ENCODE results near the gene ZFAND3. TPM values are rescaled to one million over a fixed set of nuclear protein-coding genes. Genes with fewer than 3 reads are reported as not detected.

Gene ZFAND3
- polyA plus RNA-seq, 1 of the 3 experiments (the other 2 are of a cell fraction) = 16.7 TPM

DNA sequence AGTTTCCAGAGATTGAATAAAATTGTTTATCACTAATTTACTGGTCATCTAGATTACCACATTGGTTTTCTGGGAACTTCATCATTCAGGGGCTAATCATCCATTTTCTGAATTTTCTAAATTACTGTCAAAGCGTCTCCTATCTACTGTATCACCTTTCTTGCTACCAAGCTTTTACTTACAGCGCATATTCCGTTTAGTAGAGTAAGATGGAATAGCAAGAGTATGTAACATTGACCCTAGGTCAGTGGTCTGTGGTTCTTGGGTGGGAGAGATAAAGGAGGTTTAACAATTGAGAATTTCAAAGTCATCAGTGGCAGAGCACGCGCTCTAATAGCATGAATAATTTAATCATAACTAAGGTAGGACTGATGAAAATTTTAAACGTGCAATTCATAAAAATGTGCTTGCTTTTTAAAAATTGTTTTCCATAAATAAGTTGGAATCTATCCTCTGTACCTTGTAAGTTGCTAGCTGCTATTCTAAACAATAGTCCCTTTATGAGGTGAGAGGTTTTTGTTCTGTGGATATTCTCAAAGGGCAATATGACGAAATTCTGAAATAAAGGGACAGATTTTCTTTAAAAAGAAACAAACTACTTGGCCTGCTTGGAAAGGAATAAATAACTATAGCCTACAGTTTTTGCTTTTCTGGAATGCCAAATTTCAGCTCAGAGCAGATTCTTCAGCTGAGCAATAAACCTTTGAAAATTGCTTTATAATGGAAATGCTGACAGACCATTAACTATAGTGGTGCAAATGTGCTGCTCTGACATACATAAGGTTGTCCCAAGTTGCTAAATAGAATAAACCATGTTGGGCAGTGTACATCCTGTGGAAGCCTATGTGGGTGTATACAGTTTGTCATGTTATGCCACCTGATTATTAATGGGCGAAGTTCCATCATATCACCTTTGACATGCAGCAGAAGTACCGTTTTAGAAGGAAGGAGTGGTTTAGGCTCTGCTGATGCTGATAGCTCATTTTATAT, 84.1 kb downstream of the ZFAND3 start:
- WGBS (ENCODE audit: low lambda C conversion rate) = 93% methylated on average over 9 of the region's 9 CpGs
- POLR2A ChIA-PET = no interaction called here

DNA sequence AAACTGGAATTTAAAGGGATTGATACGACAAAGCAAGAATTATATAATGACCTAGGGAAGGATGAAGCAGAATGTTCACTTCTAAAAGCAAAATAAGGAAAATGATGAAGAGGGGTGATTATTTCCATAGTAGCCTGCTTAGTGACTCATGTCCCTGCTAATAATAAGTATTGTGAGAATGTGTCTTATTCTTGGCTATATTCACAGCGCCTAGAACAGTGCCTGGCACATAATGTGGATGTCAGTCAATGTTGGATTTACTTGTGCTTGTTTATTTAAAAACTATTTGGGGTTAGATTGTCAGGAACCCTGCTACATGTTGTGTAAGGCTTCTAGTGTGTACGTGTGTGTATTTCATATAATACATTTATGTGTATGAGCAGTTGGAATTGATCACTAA, 85.1 kb downstream of the ZFAND3 start:
- Histone ChIP-seq H3K4me1 (ENCODE audit: control insufficient read depth in 1 of 2, insufficient read depth in 2 of 2, low read depth in 1 of 2, low read length in 1 of 2) (peaks cover 2 to 7% of the 10 kb centered on the region in 2 experiments; a peak in 2 of 4 replicates), H3K36me3 (replicated peaks in 1 of 2; ENCODE audit: control insufficient read depth in 1 of 2, insufficient read depth in 2 of 2, low read length in 1 of 2) (no peaks in the 10 kb centered on the region), H2AFZ (ENCODE audit: low read depth) (no peak overlapping the region), H3K9ac (no peak overlapping the region), H3K4me2 (0 out of 2 replicates have a peak overlapping the region, but pooled peaks have one; percentile 4), H3F3A (replicated peaks; ENCODE audit: insufficient read depth) (peaks cover 16% of the 10 kb centered on the region), H4K20me1 (ENCODE audit: insufficient read depth) (peaks cover 98% of the 10 kb centered on the region), H3K27ac (ENCODE audit: low read depth in 2 of 2, low read length in 1 of 2) (peak overlapping the region in 1 of 2 experiments; percentile 3; a peak in 1 of 4 replicates), H3K4me3 (ENCODE audit: low read depth in 2 of 2, low read length in 1 of 2) (no peak overlapping the region), H3K27me3 (ENCODE audit: insufficient read depth) (no peaks in the 10 kb centered on the region), H3K9me2 (no peaks in the 10 kb centered on the region), H3K9me3 (no peaks in the 10 kb centered on the region), H3K79me2 (ENCODE audit: insufficient read depth) (peaks cover 99% of the 10 kb centered on the region)
- CTCF ChIA-PET = no interaction called here
- no peak for DNase-seq
- 96% methylated on average over 3 of the region's 3 CpGs for WGBS (ENCODE audit: low lambda C conversion rate)
- POLR2A ChIA-PET = no interaction called here
- TF ChIP-seq, protein P1, sequence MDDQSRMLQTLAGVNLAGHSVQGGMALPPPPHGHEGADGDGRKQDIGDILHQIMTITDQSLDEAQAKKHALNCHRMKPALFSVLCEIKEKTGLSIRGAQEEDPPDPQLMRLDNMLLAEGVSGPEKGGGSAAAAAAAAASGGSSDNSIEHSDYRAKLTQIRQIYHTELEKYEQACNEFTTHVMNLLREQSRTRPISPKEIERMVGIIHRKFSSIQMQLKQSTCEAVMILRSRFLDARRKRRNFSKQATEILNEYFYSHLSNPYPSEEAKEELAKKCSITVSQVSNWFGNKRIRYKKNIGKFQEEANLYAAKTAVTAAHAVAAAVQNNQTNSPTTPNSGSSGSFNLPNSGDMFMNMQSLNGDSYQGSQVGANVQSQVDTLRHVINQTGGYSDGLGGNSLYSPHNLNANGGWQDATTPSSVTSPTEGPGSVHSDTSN (IDR thresholded peaks at IDR 0.05) = no peak
- TF ChIP-seq FOSL2 (IDR thresholded peaks at IDR 0.05; ENCODE audit: borderline replicate concordance, low read depth) (0 out of 2 replicates have a peak, but pooled peaks have one; percentile 21), FOXM1 (IDR thresholded peaks at IDR 0.05; ENCODE audit: low read depth) (no peak), NFIC (IDR thresholded peaks at IDR 0.05; ENCODE audit: borderline replicate concordance) (no peak)

More for the DNA sequence above, 84.1 kb downstream of the ZFAND3 start:
- TF ChIP-seq, protein P2, sequence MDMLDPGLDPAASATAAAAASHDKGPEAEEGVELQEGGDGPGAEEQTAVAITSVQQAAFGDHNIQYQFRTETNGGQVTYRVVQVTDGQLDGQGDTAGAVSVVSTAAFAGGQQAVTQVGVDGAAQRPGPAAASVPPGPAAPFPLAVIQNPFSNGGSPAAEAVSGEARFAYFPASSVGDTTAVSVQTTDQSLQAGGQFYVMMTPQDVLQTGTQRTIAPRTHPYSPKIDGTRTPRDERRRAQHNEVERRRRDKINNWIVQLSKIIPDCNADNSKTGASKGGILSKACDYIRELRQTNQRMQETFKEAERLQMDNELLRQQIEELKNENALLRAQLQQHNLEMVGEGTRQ (IDR thresholded peaks at IDR 0.05; ENCODE audit: borderline replicate concordance, low read depth, low read length) = no peak
- TF ChIP-seq NFIC (IDR thresholded peaks at IDR 0.05; ENCODE audit: borderline replicate concordance) = no peak
- TF ChIP-seq, protein P3, sequence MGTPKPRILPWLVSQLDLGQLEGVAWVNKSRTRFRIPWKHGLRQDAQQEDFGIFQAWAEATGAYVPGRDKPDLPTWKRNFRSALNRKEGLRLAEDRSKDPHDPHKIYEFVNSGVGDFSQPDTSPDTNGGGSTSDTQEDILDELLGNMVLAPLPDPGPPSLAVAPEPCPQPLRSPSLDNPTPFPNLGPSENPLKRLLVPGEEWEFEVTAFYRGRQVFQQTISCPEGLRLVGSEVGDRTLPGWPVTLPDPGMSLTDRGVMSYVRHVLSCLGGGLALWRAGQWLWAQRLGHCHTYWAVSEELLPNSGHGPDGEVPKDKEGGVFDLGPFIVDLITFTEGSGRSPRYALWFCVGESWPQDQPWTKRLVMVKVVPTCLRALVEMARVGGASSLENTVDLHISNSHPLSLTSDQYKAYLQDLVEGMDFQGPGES (IDR thresholded peaks at IDR 0.05; ENCODE audit: low read depth, low read length) = no peak
- H3K9me2 ChIP-seq = no peaks in the 10 kb centered on the region
- peaks cover 2 to 7% of the 10 kb centered on the region in 2 experiments; a peak in 2 of 4 replicates for H3K4me1 ChIP-seq (ENCODE audit: control insufficient read depth in 1 of 2, insufficient read depth in 2 of 2, low read depth in 1 of 2, low read length in 1 of 2)
- H3K9ac ChIP-seq = no peak overlapping the region
- no peaks in the 10 kb centered on the region for H3K36me3 ChIP-seq (replicated peaks in 1 of 2; ENCODE audit: control insufficient read depth in 1 of 2, insufficient read depth in 2 of 2, low read length in 1 of 2)
- peak overlapping the region in 1 of 2 experiments; percentile 3; a peak in 1 of 4 replicates for H3K27ac ChIP-seq (ENCODE audit: low read depth in 2 of 2, low read length in 1 of 2)
- no peaks in the 10 kb centered on the region for H3K9me3 ChIP-seq
- H3K27me3 ChIP-seq (ENCODE audit: insufficient read depth) = no peaks in the 10 kb centered on the region
- CTCF ChIA-PET = interaction anchor here (1.1 to 1.8 kb wide), 4 partner anchors 10 to 198 kb away, joined by 3 to 5 read pairs (median 3); no protein-coding TSS in a partner anchor
- H3F3A ChIP-seq (replicated peaks; ENCODE audit: insufficient read depth) = peaks cover 16% of the 10 kb centered on the region
- H3K4me2 ChIP-seq = 0 out of 2 replicates have a peak overlapping the region, but pooled peaks have one; percentile 4
- H3K79me2 ChIP-seq (ENCODE audit: insufficient read depth) = peaks cover 99% of the 10 kb centered on the region
- peaks cover 98% of the 10 kb centered on the region for H4K20me1 ChIP-seq (ENCODE audit: insufficient read depth)
- H2AFZ ChIP-seq (ENCODE audit: low read depth) = no peak overlapping the region
- no peak overlapping the region for H3K4me3 ChIP-seq (ENCODE audit: low read depth in 2 of 2, low read length in 1 of 2)
- DNase-seq = no peak

Measured in SK-N-SH (cell line).